NCI-H82 treated with DMSO at 0.1 percent for 48 hours (cell line): ENCODE results near the gene CFAP99.

Experiments used
- DNase-seq: peaks from one replicate; lab custom pipeline; 2025; ENCODE audit not compliant: unreplicated experiment; lab: John Stamatoyannopoulos, UW

Gene CFAP99

DNA sequence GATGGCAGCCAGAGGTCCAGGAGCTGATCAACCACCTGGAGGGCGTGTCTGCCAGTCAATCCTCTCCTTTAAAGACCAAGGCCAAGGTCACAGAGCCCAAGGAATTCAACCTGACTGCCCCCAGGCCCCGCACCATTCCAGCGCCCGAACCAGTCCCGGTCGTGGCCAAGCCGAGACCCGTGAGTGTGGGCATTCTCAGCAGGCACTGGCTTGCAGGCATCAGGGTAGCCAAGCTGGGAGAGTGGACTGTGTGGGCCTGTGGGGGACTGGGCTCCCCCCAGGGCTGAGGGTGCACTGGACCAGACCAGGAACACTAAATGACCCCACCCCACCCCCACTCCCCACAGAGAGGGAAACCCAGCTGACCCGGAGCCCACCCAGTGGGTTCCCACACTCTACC is 26.4 kb downstream of the CFAP99 start:
- DNase-seq: no peak

GRCh38 chr4:2445571-2445970 is 26.8 kb downstream of the CFAP99 start:
- no peak for DNase-seq

DNA sequence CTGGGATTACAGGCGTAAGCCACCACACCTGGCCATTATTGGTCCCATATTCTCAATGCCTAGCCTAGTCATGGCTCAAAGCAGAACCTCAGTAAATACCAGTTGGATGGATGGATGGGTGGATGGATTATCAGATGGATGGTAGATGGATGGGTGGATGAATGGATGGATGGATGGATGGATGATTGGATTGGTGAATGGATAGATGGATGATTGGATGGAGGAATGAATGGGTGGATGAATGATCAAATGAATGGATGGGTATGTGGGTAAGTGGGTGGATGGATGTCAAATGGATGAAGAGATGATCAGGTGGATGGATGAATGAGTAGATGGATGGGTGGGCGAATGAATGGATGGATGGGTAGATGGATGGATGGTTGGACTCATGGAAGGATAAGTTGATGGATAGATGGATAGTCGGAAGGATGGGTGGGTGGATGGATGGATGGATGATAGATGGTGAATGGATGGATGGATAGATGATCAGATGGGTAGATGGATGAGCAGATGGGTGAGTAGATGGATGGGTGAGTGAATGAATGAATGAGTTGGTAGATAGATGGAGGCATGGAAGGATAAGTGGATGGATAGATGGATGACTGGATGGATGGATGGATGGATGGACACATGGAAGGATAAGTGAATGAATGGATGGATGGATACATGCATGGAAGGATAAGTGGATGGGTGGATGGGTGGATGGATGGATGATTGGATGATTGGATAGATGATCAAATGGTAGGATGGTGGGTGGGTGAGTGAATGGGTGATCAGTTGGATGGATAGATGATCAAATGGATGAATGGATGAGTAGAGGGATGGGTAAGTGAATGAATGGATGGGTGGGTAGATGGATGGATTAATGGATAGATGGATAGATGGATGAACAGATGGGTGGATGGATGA is 28.2 kb downstream of the CFAP99 start:
- no peak for DNase-seq

DNA sequence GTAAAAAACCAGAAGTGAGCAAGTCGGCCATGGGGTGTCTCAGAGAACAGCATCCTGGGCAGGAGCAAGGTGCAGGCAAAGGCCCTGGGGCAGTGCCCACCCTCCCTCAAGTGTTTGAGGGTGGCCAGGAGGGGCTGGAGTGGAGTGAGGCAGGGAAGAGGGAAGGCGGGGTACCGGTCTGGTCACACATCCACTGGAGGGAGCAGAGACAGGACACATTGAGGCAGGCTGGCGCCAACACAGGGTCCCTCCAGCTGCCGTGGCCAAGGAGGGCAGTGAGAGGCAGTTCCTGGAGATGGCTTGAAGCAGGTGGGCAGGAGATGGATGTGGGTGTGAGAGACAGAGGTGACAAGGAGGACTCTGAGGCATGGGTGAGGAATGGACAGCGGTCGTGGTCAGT is 29.8 kb downstream of the CFAP99 start:
- DNase-seq: no peak

- no peak for DNase-seq
These were observed 30.3 kb downstream of the CFAP99 start for GRCh38 chr4:2449051-2449450.

GRCh38 chr4:2449511-2450392 is 31.0 kb downstream of the CFAP99 start:
- no peak for DNase-seq

DNA sequence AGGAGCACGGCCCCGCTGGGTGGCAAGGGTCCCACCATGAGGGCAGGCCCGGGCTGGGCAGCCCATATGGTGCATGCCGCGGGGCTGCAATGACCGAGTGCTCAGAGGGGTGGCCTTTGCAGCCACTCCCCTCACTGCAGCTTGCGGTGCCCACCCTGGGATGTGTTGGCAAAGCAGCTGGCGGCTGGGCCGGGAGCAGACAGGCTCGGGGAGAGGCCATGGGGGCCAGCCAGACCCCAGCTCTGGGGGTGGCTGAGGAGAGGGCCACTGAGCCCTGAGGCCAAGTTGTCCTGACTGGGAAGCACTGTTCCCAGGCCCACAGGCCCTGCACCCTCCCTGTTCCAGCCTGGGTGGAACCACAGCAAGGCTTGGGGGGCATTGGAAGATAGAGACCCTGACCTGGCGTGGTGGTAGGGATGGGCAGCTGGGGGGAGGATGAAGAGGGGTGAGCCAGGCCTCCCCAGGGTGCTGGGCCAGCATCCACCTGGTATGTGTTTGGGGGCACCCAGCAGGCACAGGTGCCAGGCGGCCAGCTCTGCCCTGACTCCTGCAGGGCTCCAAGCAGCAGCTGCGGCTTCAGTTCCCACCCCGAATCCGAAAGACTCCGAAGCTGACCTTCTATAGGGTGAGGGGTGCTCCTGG is 31.8 kb downstream of the CFAP99 start:
- DNase-seq: no peak

DNA sequence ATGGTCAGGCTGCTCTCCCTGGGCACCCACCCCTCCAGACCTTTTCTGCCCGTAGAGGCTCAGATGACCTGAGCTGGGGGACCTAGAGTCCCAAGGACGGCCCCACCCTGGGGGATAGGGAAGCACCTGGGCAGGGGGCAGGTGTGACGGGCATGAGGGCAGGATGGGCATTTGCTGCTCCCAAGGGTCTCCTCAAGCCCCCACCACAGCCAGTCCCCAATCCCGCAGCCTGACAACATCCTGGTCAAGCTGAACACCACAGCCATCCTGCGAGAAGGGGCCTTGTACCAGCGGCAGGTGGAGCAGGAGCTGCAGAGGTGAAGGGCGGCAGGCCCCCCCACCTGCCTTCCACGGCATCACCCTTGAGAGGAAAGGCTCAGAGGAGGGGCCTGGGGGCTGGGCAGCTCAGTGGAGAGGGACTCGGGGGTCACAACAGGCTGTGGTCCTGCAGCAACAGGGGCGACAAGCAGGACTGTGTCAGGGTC is 32.3 kb downstream of the CFAP99 start:
- DNase-seq: no peak

DNA sequence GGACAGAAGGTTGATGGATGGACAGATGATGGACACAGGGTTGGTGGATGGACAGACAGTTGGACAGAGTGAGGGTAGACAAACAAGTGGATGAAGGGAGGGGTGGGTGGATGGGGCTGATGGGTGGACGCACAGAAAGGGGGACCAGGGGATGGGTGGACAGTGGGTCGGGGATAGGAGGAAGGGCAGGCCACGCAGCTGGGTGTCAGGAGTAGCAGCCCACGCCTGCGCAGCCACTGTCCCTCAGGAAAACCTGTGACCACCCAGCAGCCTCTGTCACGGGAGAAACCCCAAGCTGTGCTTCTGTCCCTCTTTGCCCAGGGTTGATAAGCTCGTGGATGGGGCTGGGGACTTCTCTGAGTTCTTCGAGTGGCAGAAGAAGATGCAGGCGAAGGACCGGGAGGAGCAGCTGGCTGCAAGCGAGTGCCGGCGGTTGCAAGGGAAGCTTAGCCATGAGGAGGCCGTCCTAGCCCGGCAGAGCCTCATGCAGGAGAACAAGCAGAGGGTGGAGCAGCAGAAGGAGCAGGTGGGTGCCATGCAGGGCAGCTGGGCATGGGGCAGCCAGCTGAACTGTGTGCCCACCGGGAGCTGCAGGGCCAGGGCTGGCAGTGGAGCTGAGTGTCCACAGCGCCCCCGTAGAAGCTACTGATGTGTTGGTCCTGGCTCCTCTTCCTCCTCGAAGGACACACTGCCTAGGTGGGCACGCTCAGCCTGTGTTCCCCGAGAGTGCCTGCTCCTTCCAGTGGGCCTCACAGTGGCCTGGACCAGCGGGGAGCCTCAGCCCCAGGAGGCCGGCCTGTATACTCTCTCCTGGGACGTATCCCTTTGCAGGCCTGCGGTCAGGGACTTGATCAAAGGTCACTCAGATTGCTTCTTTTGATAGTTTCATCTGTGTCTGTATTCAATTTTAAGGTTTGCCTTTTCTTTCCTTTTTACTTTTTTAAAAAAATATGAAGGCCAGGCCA is 33.3 kb downstream of the CFAP99 start:
- DNase-seq: no peak

DNA sequence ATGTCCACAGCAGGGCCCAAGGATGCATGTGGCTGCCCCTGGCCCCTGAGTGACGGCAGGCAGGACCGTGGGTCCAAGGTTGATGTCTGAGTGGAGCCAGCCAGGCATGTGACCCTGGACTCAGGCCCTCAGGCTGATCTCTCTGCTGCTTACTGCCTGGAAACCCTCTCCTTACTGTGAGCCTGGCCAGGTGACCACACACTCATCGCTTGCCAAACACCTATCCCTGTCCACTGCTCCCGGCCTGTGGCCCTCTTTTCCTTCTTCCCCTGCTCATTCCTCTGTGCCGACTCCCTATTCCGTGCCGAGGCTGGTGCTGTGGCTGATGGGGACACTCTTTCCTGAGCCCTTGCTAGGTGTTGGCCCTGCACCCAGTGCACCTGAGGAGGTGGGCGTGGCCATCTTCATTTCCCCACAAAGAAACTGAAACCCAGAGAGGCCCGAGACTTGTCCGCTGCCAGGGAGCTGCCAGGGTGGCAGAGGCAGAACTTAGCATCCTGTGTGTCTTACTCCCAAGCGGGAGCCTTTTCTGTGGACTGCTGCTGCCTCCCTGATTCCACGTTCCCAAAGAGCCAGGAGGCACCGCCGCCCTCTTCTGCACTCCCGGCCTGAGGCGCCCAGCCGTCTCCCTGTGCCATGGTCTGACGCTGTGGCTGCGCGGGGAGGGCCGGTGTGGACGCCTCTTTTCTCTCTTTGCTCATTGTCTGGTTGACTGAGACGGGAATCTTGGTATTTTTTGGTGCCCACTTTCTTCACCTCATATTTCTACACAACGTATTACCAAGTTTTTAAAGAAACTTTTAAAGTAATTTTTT is 38.9 kb downstream of the CFAP99 start:
- DNase-seq: no peak

- DNase-seq: no peak
These were observed 40.1 kb downstream of the CFAP99 start for GRCh38 chr4:2458546-2459491.

GRCh38 chr4:2459589-2460349 is 41.0 kb downstream of the CFAP99 start:
- no peak for DNase-seq

- no peak for DNase-seq
These were observed 42.6 kb downstream of the CFAP99 start for GRCh38 chr4:2461246-2461960.

GRCh38 chr4:2462218-2462991 is 43.6 kb downstream of the CFAP99 start:
- no peak for DNase-seq

- no peak for DNase-seq
These were observed 44.4 kb downstream of the CFAP99 start for GRCh38 chr4:2462992-2463762.
